HG02623 (cell line): ENCODE measurements around the gene PSMA3.
"Not testable (repeated sequence)": the region's sequence is repeated elsewhere in the genome, so short reads cannot be mapped to it uniquely, and the experiment has no call there.

Experiments used
- ATAC-seq: cut with Tn5 transposase; IDR thresholded peaks from one replicate; pipeline ENCODE4 v1.9.1; 2021; ENCODE audit warnings: moderate library complexity; ENCODE audit not compliant: unreplicated experiment

The PSMA3 gene

DNA sequence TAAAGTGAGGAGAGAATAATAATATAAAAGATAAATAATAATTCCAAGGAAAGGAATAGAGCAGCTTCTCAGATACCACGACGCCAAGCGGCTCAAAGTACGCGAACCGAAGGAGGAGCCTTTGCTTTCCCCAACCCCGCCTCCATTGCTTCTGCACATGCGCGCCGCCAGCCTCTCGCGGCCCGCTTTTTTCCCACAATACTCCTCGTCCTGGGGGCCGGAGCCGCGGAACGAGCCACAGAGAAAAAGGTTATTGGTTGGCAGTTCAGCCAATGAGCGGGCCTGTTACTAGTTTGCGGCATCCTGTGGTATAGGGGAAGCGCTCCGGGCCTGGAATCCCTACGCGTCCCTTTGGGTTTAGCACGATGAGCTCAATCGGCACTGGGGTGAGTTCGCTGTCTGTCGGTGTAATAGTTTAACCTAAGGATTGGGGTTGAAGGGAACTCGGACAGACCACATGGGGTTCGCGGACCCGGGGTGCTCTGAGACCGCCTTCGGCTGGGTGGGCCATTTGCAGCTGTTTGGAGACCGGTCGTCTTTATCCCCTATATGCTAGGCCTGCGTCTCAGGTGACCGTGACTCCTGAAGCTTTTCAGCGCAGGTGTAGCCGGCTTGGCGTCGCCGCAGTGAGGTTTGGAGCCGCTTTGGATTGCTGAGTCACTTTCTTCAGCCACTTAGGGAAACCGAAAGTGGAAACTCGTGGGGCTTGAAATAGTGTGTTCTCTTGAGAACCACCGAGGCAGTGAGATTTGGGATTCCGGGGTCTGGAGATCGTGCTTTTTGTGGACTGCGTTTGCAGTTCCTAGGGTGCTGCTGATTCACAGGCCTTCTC lies at the start of gene PSMA3:
Gene PSMA3, plus strand, starts transcription at position 288 of the 832 bp plus-strand sequence. Its CDS starts 78 bp downstream, at position 366.
- ATAC-seq: peak; percentile 91

DNA sequence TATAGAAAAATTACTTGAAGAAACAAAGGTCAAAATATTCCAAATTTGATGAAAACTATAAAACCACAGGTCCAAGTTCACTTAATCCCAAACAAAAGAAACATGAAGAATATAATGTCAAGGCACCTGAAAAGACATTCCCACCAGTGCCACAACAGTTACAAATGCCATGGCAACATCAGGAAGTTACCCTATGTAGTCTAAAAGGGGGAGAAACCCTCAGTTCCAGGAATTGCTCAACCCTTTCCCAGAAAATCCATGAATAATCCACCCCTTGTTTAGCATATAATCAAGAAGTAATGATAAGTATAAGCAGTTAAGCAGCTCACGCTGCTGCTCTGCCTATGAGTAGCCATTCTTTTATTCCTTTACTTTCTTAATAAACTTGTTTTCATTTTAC lies 48.4 kb upstream of the PSMA3 start:
- ATAC-seq: no peak

DNA sequence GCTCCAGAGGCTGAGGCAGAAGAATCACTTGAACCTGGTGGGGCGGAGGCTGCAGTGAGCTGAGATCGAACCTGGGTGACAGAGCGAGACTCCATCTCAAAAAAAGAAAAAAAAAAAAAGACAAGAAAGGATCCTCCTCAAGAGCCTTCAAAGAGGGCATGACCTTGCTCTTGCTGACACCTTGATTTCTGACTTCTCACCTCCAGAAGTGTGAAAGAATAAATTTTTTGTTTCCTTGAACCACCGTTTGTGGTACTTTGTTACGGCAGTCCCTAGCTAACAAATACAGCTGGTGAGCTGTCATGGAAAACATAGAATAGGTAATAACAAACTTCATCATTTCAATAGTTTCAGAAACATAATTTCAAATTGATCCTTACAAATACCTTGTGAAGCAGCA lies 46.6 kb upstream of the PSMA3 start:
- no peak for ATAC-seq

DNA sequence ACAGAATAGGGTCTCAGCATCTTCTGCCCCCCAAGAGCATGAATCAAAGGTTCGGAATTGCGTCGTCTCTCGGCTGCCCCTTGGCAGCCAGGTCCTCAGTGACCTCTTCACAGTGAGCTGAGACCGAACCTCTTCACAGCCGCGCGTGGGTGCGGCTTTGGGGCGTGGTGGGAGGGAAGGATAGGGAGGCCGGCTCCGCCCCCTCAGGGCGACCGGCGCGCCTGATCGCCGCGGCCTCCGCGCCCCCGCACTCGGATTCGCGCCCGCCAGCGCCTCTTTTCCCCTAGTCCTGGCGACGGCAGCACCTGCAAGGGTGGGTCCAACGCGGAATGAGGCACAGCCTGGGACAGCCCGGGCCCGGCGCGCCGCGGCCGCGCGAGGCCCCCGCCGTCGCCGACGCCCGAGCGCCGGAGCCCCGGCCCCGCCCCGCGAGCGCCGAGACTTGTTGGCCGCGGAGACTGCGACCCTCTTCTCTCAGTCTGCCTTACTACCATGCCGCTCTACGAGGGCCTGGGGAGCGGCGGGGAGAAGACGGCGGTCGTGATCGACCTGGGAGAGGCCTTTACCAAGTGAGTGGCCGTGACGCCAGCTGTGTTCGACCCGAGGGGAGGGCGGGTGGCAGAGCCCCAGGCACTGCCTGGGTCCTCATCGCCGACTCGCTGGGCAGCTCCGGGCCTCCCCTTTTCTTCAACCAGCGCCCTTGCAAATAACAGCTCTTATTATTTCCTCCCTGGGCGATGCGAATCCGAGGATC lies 44.7 kb upstream of the PSMA3 start, which contains the start of gene ACTR10:
Gene ACTR10, plus strand, starts transcription at position 424 of the 754 bp plus-strand sequence. Its CDS starts 69 bp downstream, at position 493.
- ATAC-seq: peak; percentile 93

DNA sequence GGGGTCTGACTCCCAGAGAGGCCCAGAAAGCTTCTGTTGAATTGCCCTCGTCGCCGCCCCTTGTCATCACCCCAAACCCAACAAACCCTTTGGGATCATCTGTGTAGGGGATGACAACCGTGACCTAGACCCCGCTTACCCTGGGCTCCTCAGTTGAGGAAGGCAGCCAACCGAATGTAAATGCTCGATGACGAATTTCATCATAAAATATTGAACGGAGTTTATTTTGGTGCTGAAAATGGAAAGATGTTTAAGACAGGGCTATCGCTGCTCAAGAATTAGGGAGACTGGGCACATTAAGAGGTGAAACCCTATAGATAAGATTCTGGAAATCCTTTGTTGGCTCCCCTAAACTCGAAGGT lies 44.2 kb upstream of the PSMA3 start:
- ATAC-seq: peak; percentile 1

DNA sequence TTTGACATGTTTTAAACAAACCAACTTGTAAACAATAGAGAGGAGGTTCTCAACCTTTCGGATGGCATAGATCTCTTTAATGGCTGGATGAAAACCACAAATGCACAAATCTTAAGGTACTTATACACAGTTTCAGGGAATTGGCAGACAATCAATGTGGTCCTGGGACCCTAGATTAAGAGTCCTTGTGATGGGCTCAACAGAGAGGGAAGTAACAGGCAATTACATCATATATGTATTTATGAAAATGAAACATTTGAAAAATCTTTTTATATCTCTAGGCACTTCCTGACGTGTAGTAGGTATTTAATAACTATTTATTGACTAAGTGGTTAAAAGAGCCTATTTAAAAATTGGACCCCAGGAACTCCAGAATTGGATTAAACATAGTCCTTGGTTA lies 43.8 kb upstream of the PSMA3 start:
- no peak for ATAC-seq

DNA sequence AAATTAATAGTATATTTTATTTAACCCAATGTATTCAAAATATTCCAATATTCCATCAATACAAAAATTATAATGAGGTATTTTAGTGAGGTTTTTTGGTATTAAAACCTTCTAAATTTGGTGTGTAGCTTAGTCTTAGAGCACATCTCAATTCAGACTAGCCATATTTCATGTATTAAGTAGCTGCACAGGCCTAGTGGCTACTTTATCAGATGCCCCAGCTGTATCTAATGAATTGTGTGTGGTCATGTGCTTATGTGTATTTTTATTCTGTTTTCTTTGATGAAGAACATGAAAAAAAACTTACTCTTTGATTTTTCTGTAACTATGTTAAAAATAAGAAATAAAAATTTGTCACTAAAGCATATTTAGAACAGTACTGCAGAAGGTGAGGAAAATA lies 31.5 kb upstream of the PSMA3 start:
- no peak for ATAC-seq

DNA sequence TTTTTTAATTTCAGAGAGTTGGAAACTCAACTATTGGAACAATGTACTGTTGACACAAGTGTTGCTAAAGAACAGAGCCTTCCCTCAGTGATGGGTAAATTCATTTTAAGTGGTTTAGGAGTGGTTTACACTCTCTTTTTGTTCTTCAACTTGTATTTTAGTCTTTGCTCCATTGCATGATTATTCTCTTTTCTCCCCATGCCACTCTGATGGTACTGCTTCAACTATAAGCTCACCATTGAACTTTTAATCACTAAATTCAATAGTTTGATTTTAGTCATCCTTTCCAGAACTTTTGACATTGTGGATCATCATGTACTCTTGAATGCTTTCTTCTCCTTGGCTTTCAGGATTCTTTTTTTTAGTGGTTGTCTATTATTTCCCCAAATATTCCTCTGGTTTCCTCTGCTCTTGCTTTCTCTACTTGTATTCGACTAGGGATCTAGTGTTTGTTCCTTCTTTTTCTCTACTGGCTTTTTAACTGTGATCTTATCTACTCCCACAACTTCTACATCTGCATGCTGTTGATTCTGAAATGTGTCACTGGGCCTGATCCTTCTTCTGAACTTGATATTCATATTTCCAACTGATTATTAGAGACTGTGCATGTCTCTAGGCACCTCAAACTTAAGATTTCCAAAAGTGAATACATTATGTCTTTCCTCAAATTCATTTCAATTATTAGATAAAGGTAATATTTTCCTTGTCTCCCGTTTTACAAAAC lies 29.3 kb upstream of the PSMA3 start:
- no peak for ATAC-seq

DNA sequence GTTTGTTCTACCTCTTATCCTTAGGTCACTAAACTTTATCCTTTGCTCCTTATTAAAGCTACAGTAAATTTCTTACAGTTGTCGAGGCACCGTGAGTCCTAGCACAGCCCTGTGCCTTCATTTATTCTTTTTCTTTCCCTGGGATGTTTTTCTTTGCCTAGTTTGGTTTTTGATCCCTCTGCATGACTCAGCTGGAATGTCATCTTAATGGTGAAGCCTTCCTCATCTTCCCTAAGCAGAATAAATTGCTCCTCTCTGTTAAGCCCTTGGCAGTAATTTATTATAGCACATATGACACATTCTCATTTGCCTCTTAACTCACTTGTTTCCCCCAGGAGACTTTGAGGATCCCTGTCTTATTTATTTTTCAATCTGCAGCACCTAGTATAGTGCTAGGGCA lies 28.1 kb upstream of the PSMA3 start:
- ATAC-seq: no peak

DNA sequence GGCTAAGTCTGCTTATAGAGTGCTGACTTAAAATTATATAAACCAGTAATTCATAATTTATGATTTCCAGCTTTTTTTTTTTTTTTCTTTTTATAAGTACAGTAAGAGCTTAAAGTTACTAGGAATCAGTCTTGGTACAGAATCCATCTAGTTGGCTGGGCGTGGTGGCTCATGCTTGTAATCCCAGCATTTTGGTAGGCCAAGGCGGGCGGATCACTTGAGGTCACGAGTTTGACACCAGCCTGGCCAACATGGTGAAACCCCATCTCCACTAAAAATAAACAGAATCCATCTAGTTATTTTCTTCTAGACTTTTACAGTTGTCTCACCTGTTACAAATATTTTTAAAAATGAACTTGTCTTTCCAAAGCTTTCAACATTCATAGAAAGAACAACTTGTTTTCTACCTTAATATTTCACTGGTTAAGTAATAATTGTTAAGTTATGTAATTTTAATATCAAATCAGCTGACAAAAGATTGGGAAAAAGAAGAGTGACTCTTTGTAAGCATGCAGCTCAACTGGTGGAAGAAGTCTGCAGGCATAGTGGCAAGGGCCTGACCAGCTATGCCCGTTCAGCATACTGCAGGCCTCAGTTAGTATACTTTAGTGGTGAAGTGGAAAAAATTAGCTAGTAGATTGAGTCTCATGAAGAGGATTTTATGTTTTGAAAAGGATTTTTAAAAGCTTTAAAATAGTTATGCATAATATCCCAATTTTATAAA lies 17.4 kb upstream of the PSMA3 start:
- no peak for ATAC-seq

DNA sequence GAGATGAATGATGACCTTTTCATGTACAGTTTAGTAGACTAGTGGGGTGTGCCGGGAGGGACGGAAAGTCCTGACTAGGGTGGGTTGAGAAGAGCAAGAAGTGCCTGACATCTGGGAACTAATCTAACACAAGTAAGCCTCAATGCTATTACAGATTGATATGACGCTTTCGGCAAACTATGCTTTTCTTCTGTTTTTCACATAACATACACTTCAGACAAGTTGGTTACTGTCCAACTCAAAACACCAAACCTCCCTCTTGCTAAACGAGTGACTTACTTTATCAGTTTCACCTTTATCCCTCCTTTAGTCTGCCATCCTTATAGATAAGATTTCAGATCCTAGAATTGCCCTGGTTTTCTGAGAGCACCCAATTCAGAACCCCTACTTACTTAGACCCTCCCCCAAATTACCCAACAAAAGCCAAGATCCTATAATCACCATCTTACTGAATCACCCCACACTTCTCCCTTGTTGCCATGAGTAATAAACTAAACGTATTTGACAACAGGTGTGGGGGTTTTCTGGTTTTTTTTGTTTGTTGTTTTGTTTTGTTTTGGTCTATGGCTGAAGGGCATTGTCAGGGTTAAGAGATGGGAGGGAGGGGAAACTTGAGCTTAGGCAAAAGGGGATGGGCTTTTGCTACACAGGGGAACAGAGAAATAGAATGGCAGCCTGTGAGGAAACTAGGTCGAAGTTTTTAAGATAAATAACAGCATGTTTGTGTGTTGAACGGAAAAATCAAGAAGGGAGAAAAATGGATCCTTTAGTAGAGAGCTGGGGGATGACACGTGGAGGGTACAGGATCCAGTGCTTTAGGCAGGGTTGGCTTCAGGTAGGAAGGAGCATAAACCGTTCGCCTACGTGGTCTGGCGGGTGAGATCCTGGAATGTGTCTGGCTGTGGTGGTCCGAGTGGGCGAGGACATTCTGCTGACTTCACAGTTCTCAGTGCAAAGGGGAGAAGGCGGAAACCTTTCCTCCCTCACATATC lies 6.1 kb upstream of the PSMA3 start:
- no peak for ATAC-seq

DNA sequence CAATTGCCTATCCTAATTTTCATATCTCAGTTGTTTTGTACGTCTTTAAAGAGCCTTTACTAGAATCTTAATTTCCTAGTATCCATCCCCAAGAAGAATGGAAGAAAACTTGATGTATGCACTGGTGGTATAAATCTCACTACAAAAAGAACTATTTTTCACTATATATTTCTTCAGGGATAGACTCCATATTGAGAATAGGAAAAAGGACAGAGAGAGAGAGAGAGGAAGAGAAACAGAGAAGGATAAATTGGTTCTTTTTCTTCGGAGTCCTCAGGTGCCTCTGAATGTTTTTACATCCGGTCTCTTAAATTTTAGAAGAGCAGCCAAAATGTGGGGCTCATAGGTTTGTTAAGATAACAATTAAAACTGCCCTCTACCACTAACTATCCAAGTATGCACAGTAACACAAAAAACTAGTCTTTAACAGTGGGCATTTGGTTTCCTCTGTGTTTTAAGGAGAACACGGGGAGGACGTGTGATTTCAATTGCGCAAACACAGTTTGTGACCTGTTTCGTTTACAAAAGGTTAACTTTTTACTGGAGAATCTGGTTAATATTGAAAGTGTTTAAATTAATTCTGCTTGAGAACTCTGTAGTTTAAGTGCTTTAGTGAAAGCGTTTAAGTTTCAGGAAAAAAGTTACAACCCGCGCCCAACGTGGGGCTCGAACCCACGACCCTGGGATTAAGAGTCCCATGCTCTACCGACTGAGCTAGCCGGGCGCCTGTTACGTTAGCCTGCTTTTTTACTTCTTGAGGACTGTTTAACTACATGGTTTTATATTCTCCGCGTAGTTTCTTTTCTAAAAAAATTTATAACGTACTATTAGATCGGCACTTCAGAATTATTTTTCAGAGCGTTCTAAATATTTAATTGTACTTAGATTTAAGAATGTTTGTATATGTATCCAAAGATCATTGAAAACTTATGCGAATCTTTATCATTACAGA lies 5.1 kb upstream of the PSMA3 start:
- no peak for ATAC-seq

DNA sequence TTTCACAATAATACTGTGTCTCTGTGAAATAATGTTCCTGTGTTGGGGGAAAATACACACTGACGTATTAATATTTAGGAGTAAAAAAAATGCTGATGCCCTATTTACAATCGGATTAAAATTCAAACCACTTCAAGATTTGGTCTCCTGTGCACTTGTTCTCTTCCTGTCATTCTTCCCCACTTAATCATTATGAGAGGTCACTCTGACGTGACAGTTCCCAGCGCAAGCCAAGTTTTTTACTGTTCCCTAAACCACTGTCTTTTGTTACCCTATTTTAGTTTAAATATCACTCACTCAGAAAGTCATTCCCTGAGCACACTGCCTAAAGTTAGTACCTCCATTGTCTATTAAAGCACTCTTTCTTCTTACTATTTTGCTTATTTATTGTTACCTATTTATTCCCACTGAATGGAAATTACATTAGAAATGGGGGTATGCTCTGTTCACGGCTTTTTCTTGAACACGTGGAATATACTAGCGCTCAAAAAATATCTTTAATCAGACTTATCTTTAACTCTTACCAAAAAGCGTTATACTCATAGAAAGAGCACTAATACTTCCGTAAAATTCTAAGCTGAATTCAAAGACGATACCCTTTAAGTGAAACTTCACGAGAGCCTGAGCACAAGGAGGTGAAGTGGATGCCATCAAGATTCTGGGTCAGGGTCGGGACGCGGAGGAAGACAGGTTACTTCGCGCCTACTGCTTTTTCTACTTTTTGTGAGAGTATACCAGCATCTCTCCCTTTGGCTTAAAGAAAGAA lies 670 bp upstream of the PSMA3 start:
- peak; percentile 29 for ATAC-seq

DNA sequence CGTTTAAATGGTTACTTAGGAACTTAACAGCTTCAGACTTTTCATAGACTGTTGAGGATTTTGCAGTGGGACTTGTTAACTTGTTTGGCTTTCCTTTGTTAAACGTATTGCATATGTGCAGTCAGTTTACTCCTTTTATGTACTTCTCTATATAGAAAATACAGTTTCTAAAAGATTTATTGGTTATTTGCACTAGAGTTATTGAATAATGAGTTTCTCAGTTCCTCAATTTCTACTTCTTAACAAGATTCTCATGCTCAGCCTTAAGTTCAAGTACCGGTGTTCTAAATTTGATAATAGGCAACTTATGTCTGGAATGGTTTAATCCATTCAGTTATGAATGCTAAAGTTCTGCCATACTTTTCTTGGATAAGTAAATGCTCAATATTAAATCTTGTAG lies 919 bp downstream of the PSMA3 start:
- ATAC-seq: no peak

DNA sequence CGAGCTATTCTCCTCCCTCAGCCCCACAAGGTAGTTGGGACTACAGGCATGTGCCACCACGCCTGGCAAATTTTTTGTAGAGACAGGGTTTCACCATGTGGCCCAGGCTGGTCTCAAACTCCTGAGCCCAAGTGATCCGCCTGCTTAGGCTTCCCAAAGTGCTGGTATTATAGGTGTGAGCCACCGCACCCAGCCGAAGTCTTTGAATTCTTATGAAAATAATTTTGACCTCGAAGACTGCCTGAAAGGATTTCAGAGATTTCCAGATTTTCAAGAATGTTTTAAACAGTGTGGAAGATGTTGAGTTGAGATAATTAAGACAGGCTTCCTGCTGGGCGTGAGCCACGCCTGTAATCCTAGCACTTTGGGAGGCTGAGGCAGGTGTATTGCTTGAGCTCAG lies 5.0 kb downstream of the PSMA3 start:
- no peak for ATAC-seq

DNA sequence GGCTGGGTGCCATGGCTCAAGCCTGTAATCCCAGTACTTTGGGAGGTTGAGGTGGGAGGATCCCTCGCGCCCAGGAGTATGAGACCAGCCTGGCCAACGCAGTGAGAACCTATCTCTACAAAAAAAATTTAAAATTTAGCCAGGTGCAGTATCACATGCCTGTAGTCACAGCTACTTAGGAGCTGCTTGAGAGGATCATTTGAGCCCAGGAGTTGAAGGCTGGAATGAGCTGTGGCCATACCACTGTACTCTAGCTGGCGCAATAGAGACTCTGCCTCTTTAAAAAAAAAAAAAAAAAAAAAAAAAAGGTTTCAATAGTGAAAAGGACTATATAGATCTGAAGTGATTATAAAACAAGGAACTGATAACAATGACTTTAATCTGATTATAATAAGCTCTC lies 13.5 kb downstream of the PSMA3 start:
- ATAC-seq: no peak

DNA sequence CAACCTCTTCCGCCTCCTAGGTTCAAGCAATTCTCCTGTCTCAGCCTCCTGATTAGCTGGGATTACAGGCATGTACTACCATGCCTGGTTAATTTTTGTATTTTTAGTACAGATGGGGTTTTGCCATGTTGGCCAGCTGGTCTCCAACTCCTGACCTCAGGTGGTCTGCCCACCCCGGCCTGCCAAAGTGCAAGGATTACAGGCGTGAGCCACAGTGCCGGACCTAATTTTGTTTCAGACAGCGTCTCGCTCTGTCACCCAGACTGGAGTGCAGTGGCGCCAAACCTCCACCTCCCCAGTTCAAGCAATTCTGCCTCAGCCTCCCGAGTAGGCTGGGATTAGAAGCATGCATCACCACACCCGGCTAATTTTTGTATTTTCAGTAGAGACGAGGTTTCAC lies 17.4 kb downstream of the PSMA3 start:
- not testable (repeated sequence) for ATAC-seq

DNA sequence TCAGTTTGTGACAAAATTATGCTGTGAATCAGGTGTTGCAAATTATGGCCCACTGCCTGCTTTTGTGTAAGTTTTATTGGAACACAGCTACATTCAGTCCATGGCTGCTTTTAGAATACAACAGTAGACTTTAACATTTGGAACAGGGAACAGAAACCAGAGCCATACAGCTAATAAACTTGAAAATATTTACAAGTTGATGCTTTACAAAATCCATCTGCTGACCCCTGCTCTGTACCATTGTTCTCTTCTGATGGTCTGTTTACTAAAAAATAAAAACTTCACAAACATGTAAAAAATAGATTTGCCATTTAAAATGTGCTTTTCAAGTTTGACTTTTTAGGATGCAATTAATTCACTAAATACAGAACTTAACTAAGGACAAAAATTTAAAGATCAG lies 20.8 kb downstream of the PSMA3 start:
- ATAC-seq: no peak
